Gastrocnemius medialis (tissue), 4 donors: ENCODE data around the gene OAT. TPM values are rescaled to one million over a fixed set of nuclear protein-coding genes. Genes with fewer than 3 reads are reported as not detected.
A peak's percentile ranks its signal among the peaks of the same experiment; 100 is the strongest.

Experiments used
- ATAC-seq, 2 donors: fragments of 150-250 bp; one replicate each; pipeline ENCODE4 v1.9.1; 2016
- DNase-seq, 2 donors: peaks; one replicate each; pipeline ENCODE4 v3.0.0-alpha.2; 2019
- H3K27ac ChIP-seq, 4 donors: fragments of 200-600 bp; sonication (generic); 1 replicate in 1 of 4; 2 replicates in 3 of 4; pipeline ENCODE4 v1.5.1; 2016 to 2018; ENCODE audit warnings: mild to moderate bottlenecking in 2 of 4, moderate library complexity in 1 of 4
- H3K27me3 ChIP-seq, 3 donors: fragments of 200-600 bp; sonication (generic) in 2 of 3; 1 replicate in 1 of 3; 2 replicates in 2 of 3; pipeline versions ENCODE4 v1.5.1 to v1.6.0; 2016 to 2019; ENCODE audit warnings: mild to moderate bottlenecking in 1 of 3, moderate library complexity in 1 of 3
- H3K36me3 ChIP-seq, 2 donors: fragments of 200-600 bp; sonication (generic) in 1 of 2; one replicate each; pipeline ENCODE4 v1.5.1; 2017 to 2018
- H3K4me1 ChIP-seq, 2 donors: fragments of 200-600 bp; sonication (generic) in 1 of 2; one replicate each; pipeline ENCODE4 v1.5.1; 2016 to 2017; ENCODE audit warnings: mild to moderate bottlenecking in 2 of 2
- H3K4me3 ChIP-seq, 4 donors: fragments of 200-600 bp; sonication (generic) in 3 of 4; 1 replicate in 1 of 4; 2 replicates in 3 of 4; pipeline ENCODE4 v1.5.1; 2016 to 2019; ENCODE audit warnings: mild to moderate bottlenecking in 2 of 4
- H3K9me3 ChIP-seq, 3 donors: fragments of 200-600 bp; sonication (generic) in 2 of 3; 1 replicate in 1 of 3; 2 replicates in 2 of 3; pipeline ENCODE4 v1.5.1; 2016 to 2019
- POLR2A ChIP-seq, 2 donors: fragments of 450-650 bp; IDR thresholded peaks; one replicate each; pipeline ENCODE4 v1.6.1; 2017; ENCODE audit warnings: antibody characterized with exemption in 2 of 2, mild to moderate bottlenecking in 2 of 2, moderate library complexity in 2 of 2
- in situ Hi-C, 4 donors: fragments of 200-750 bp; cut with MboI; loops; one replicate each; pipeline versions ENCODE4 v1.15.0 to v1.8.0; 2017; ENCODE audit warnings: low sequenced_read_pairs in 4 of 4
- intact Hi-C: fragments of 100-400 bp; cut with DNase I; formaldehyde crosslinking; loops from one replicate; pipeline ENCODE4 v1.15.1; 2023; ENCODE audit warnings: low total_unique reads
- total RNA-seq, 4 donors: library from RNA; depleted of rRNA; stranded (reverse); fragments of >200 nt; gene quantifications; one replicate each; pipeline versions ENCODE4 v1.1.0 to v1.2.3, GENCODE V29; 2016
- TF ChIP-seq, protein P1 (sequence below), 5 experiments: fragments of 450-650 bp in 3 of 5; fragments of 200-600 bp in 2 of 5; sonication (generic) in 2 of 5; IDR thresholded peaks in 4 of 5; conservative IDR thresholded peaks in 1 of 5; 1 replicate in 4 of 5; 2 replicates in 1 of 5; pipeline ENCODE4 v1.5.1; 2016 to 2019; ENCODE audit warnings: antibody characterized with exemption in 5 of 5, mild to moderate bottlenecking in 3 of 5, moderate library complexity in 3 of 5

Gene OAT
- total RNA-seq, 4 donors from 2014 or later: 20.1 to 97.2 (median 42.6) TPM

GRCh38 chr10:124392626-124393342 lies 25.9 kb downstream of the OAT start:
- no peak overlapping the region for H3K4me3 ChIP-seq
- H3K9me3 ChIP-seq: no peaks in the 10 kb centered on the region
- TF ChIP-seq, protein P1, sequence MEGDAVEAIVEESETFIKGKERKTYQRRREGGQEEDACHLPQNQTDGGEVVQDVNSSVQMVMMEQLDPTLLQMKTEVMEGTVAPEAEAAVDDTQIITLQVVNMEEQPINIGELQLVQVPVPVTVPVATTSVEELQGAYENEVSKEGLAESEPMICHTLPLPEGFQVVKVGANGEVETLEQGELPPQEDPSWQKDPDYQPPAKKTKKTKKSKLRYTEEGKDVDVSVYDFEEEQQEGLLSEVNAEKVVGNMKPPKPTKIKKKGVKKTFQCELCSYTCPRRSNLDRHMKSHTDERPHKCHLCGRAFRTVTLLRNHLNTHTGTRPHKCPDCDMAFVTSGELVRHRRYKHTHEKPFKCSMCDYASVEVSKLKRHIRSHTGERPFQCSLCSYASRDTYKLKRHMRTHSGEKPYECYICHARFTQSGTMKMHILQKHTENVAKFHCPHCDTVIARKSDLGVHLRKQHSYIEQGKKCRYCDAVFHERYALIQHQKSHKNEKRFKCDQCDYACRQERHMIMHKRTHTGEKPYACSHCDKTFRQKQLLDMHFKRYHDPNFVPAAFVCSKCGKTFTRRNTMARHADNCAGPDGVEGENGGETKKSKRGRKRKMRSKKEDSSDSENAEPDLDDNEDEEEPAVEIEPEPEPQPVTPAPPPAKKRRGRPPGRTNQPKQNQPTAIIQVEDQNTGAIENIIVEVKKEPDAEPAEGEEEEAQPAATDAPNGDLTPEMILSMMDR (IDR thresholded peaks at IDR 0.05 in 4 of 5, conservative IDR thresholded peaks at IDR 0.05 in 1 of 5): no peak
- no peak for TF ChIP-seq POLR2A (IDR thresholded peaks at IDR 0.05)
- H3K4me1 ChIP-seq: peaks cover 0 to 9% of the 10 kb centered on the region in 2 donors
- in situ Hi-C loops (loop anchor here (25.0 kb wide), 1 partner anchor 805 kb away; no protein-coding TSS in a partner anchor), intact Hi-C loops (no loop called here)
- H3K36me3 ChIP-seq: peaks cover 0 to 12% of the 10 kb centered on the region in 2 donors
- ATAC-seq (no peak), DNase-seq (no peak)
- H3K27ac ChIP-seq: no peak overlapping the region
- no peaks in the 10 kb centered on the region for H3K27me3 ChIP-seq

GRCh38 chr10:124390471-124391187 lies 28.1 kb downstream of the OAT start:
- intact Hi-C loops: no loop called here
- H3K4me1 ChIP-seq: peaks cover 0 to 9% of the 10 kb centered on the region in 2 donors
- no peak overlapping the region for H3K27ac ChIP-seq
- H3K36me3 ChIP-seq: no peaks in the 10 kb centered on the region
- H3K27me3 ChIP-seq: no peaks in the 10 kb centered on the region
- ATAC-seq: no peak
- no peak for DNase-seq
- in situ Hi-C loops: loop anchor here (25.0 kb wide), 1 partner anchor 803 kb away; no protein-coding TSS in a partner anchor
- H3K4me3 ChIP-seq: no peak overlapping the region
- TF ChIP-seq POLR2A (IDR thresholded peaks at IDR 0.05): no peak
- TF ChIP-seq, protein P1 (IDR thresholded peaks at IDR 0.05 in 4 of 5, conservative IDR thresholded peaks at IDR 0.05 in 1 of 5): no peak
- H3K9me3 ChIP-seq: no peaks in the 10 kb centered on the region

DNA sequence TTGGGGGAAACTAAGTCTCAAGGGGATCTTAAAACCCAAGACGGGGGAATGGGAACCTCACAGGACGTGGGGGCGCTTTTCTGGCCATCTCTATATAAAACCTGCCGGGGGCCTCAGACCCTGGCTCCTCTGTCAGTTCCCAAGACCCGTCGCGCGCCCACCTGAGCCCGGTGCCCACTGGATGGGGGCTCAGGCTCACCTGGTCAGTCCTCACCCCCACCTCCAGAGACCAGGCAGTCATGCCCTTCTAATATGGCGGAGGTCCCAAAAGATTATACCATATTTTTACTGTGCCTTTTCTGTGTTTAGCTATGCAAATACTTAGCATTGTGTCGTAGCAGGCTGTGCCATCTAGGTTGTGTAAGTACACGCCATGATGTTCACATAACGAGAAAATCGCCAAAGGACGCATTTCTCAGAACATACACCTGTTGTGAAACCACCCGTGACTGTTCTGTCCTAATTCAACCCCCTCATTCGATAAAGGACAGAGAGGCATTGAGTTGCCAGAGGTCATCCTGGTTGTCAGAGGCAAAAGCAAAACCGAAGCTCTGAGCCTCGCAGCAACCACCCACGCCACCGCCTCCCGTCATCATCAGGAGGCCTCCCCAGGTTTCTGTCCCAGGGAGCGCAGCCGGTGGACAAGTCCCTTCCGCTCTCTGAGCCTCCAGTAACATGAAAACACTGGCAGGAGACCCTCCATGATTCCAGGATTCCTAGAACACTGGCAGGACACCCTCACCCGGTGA lies 28.9 kb downstream of the OAT start:
- H3K27me3 ChIP-seq: no peaks in the 10 kb centered on the region
- H3K27ac ChIP-seq: no peak overlapping the region
- H3K36me3 ChIP-seq: no peaks in the 10 kb centered on the region
- DNase-seq (no peak), ATAC-seq (peak in 1 of 2 donors; percentile 5)
- peak overlapping the region; percentile 32 to 68 (median 48) for H3K4me3 ChIP-seq
- peaks cover 0 to 9% of the 10 kb centered on the region in 2 donors for H3K4me1 ChIP-seq
- TF ChIP-seq POLR2A (IDR thresholded peaks at IDR 0.05): no peak
- TF ChIP-seq, protein P1 (IDR thresholded peaks at IDR 0.05 in 4 of 5, conservative IDR thresholded peaks at IDR 0.05 in 1 of 5): peak in 3 of 5 experiments; percentile 4 to 39 (median 21)
- intact Hi-C loops: loop anchor here (1.0 to 5.0 kb wide), 3 partner anchors 237 to 806 kb away; no protein-coding TSS in a partner anchor
- no peaks in the 10 kb centered on the region for H3K9me3 ChIP-seq
- in situ Hi-C loops: loop anchor here (5.0 to 25.0 kb wide), 4 partner anchors 285 to 802 kb away; no protein-coding TSS in a partner anchor

DNA sequence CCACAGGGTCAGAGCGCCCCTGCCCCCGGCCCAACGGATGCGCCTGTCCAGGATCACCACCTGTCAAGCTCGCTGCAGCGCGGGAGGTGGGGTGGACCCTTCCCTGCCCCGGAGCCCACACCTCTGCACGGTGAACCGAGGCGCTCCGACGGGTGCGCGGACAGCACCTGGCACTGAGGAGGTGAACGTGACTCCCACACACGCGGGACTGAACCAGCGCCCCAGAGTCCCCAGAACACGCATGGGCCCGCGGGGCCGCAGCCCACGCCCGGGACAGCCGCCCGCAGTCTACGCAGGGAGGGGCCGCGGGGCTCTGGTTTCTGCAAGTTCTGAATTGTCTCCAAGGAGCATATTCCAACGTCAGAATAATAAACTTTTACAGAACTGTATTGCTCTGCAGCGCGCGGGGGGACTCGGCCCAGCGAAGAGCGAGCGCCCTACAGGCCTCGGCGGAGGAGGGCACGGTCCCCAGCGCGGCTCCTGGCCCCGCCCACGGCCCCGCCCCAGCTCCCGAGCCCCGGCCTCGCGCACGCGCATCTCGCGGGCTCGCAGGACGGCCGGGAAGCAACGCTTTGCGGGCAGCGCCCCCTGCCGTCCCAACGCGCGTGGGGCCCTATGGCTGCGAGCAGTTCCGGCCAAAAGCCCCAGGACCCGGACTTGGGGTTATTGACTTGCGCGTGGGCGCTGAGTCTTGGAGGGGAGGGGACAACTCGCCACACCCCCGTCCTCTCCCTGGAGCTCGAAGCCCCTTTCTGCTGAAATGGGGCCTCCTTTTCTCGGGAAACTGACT lies 29.7 kb downstream of the OAT start:
- H3K27me3 ChIP-seq: no peaks in the 10 kb centered on the region
- ATAC-seq (peak; percentile 93 to 95), DNase-seq (peak; percentile 67 to 79)
- H3K4me3 ChIP-seq: peak overlapping the region; percentile 57 to 68 (median 62)
- intact Hi-C loops (loop anchor here (1.0 to 5.0 kb wide), 3 partner anchors 237 to 806 kb away; no protein-coding TSS in a partner anchor), in situ Hi-C loops (loop anchor here (5.0 to 25.0 kb wide), 4 partner anchors 284 to 802 kb away; no protein-coding TSS in a partner anchor)
- TF ChIP-seq POLR2A (IDR thresholded peaks at IDR 0.05): no peak
- TF ChIP-seq, protein P1 (IDR thresholded peaks at IDR 0.05 in 4 of 5, conservative IDR thresholded peaks at IDR 0.05 in 1 of 5): peak; percentile 88 to 99 (median 95)
- no peaks in the 10 kb centered on the region for H3K36me3 ChIP-seq
- peaks cover 0 to 9% of the 10 kb centered on the region in 2 donors for H3K4me1 ChIP-seq
- H3K9me3 ChIP-seq: no peaks in the 10 kb centered on the region
- peak overlapping the region in 2 of 4 donors; percentile 26 to 47 for H3K27ac ChIP-seq
